Measurements from ENCODE around the gene CHMP3.

DNA sequence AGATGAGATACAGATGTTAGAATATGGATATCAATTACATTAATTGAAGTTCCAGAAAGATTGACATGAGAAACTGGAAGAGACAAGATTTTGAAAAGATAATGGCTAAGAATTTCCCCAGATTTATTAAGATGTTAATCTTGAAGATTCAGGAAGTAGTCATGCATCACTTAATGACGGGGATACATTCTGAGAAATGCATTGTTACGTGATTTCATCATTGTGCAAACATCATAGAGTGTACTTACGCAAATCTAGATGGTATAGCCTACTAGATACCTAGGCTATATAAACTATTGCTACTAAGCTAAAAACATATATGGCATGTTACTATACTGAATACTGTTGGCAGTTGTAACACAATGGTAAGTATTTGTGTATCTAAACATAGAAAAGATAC, 6.8 kb upstream of the CHMP3 start:
- TF ChIP-seq CTCF (conservative IDR thresholded peaks at IDR 0.05 in 1 of 2, IDR thresholded peaks at IDR 0.05 in 1 of 2; ENCODE audit: low read depth in 1 of 2, low read length in 2 of 2) (no peak), EZH2 (IDR thresholded peaks at IDR 0.05; ENCODE audit: low read length, missing control alignments) (no peak)
